Activated naive CD4-positive, alpha-beta T cell treated with anti-CD3 and anti-CD28 coated beads for 36 hours (primary cell): ENCODE data around the gene CACNA2D3. TPM values are rescaled to one million over a fixed set of nuclear protein-coding genes. Genes with fewer than 3 reads are reported as not detected.

ENCODE experiments used
- CTCF ChIA-PET: fragments of 350-600 bp; sonication (Branson Sonifier 250); formaldehyde crosslinking; loops from one replicate; lab custom pipeline; 2021; ENCODE audit warnings: antibody characterized with exemption; lab: Charles Lee
- DNase-seq: peaks from one replicate; pipeline ENCODE4 v3.0.0-alpha.2; 2020
- H3K27ac Mint-ChIP-seq: one replicate; pipeline ENCODE4 v1.8.0; 2021; ENCODE audit warnings: mild to moderate bottlenecking, mixed read lengths
- H3K27me3 Mint-ChIP-seq: one replicate; pipeline ENCODE4 v1.8.0; 2021; ENCODE audit warnings: low read depth, mixed read lengths
- H3K36me3 Mint-ChIP-seq: one replicate; pipeline ENCODE4 v1.8.0; 2021; ENCODE audit warnings: low read depth, mixed read lengths
- H3K4me1 Mint-ChIP-seq: one replicate; pipeline ENCODE4 v1.8.0; 2021; ENCODE audit warnings: low read depth, mixed read lengths
- H3K4me3 Mint-ChIP-seq: one replicate; pipeline ENCODE4 v1.8.0; 2021; ENCODE audit warnings: mild to moderate bottlenecking, moderate library complexity, mixed read lengths
- H3K9me3 Mint-ChIP-seq: one replicate; pipeline ENCODE4 v1.8.0; 2021; ENCODE audit warnings: mixed read lengths
- intact Hi-C: fragments of 100-400 bp; cut with micrococcal nuclease; formaldehyde crosslinking; loops from one replicate; pipeline ENCODE4 v1.15.1; 2023
- total RNA-seq, 2 experiments: library from RNA; stranded (reverse); gene quantifications; one replicate each; pipeline ENCODE4 v1.2.3, GENCODE V29; 2021

Gene CACNA2D3
- total RNA-seq, 2 experiments from 2014 or later: not detected

- no peaks in the 10 kb centered on the region for H3K9me3 Mint-ChIP-seq
- no peak overlapping the region for H3K27ac Mint-ChIP-seq
- H3K36me3 Mint-ChIP-seq: no peaks in the 10 kb centered on the region
- DNase-seq: no peak
- H3K27me3 Mint-ChIP-seq: no peaks in the 10 kb centered on the region
- CTCF ChIA-PET: no interaction called here
- H3K4me1 Mint-ChIP-seq: no peaks in the 10 kb centered on the region
- no peak overlapping the region for H3K4me3 Mint-ChIP-seq
- intact Hi-C loops: no loop called here
These were observed 435.4 kb downstream of the CACNA2D3 start for GRCh38 chr3:54557538-54558428.

DNA sequence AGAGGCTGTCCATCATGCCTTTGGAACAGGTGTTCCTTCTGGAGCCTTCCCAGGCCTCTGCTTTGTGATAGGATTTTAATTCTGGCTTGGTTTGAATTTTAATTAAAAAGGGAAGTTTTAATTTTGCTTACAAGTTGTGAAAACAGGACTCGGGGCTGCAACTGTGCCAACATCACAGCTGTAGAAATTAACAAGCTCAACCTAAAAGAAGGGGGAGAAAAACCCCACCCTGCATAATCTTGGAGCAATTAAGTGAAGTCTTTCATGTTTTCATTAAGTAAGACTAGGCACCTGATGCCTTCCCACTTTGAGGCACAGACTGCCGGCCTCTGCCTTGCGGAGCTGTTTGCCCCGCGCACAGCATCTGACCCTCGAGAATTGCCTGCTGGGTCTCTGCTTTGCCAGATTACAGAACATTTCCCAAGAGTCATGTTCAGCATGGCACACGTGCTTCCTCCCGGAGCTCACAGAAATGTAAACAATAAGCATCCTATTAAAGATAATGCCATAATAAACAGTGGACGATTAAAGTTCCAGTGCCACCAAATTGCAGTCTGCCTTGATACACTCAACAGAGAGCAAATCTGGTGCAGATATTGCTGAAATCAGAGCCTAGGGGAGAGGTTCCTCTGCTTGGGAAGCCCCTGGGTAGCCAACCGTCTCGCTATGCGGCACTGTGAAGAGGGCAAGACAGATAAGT is 441.3 kb downstream of the CACNA2D3 start:
- no peaks in the 10 kb centered on the region for H3K36me3 Mint-ChIP-seq
- intact Hi-C loops: no loop called here
- H3K27me3 Mint-ChIP-seq: no peaks in the 10 kb centered on the region
- peaks cover 2% of the 10 kb centered on the region for H3K9me3 Mint-ChIP-seq
- H3K4me3 Mint-ChIP-seq: no peak overlapping the region
- CTCF ChIA-PET: no interaction called here
- DNase-seq: no peak
- H3K27ac Mint-ChIP-seq: no peak overlapping the region
- no peaks in the 10 kb centered on the region for H3K4me1 Mint-ChIP-seq

- intact Hi-C loops: no loop called here
- CTCF ChIA-PET: no interaction called here
- H3K27me3 Mint-ChIP-seq: no peaks in the 10 kb centered on the region
- H3K4me3 Mint-ChIP-seq: no peak overlapping the region
- no peaks in the 10 kb centered on the region for H3K4me1 Mint-ChIP-seq
- no peaks in the 10 kb centered on the region for H3K36me3 Mint-ChIP-seq
- H3K27ac Mint-ChIP-seq: no peak overlapping the region
- peaks cover 2% of the 10 kb centered on the region for H3K9me3 Mint-ChIP-seq
- no peak for DNase-seq
These were observed 442.1 kb downstream of the CACNA2D3 start for GRCh38 chr3:54564374-54564925.

GRCh38 chr3:54565956-54566355 is 443.6 kb downstream of the CACNA2D3 start:
- no peak for DNase-seq
- CTCF ChIA-PET: no interaction called here
- H3K4me3 Mint-ChIP-seq: no peak overlapping the region
- H3K9me3 Mint-ChIP-seq: peaks cover 2% of the 10 kb centered on the region
- H3K27me3 Mint-ChIP-seq: no peaks in the 10 kb centered on the region
- intact Hi-C loops: no loop called here
- H3K27ac Mint-ChIP-seq: no peak overlapping the region
- no peaks in the 10 kb centered on the region for H3K4me1 Mint-ChIP-seq
- no peaks in the 10 kb centered on the region for H3K36me3 Mint-ChIP-seq

DNA sequence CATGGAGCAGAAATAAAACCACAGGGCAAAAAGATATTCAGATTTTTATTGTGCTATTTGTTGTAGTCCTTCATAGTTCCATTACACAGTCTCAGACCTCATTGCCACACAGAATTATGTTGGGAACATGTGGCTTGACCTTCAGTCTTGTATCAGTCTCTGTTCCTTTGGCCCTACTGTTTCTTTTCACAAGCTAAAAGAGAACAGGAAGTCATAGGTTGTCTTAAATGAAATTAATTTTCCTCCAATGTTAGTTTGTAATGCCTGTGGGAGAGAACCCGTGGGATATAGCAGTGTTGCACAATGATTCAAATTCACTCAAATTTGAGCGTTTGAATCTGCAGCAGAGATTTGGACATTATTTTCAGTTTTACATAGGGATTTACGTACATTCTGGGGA is 445.6 kb downstream of the CACNA2D3 start:
- no peak overlapping the region for H3K27ac Mint-ChIP-seq
- no peak for DNase-seq
- CTCF ChIA-PET: no interaction called here

GRCh38 chr3:54570008-54570407 is 447.7 kb downstream of the CACNA2D3 start:
- H3K27me3 Mint-ChIP-seq: no peaks in the 10 kb centered on the region
- H3K4me3 Mint-ChIP-seq: no peak overlapping the region
- CTCF ChIA-PET: no interaction called here
- intact Hi-C loops: no loop called here
- no peaks in the 10 kb centered on the region for H3K4me1 Mint-ChIP-seq
- H3K27ac Mint-ChIP-seq: no peak overlapping the region
- no peaks in the 10 kb centered on the region for H3K36me3 Mint-ChIP-seq
- no peak for DNase-seq
- peaks cover 2% of the 10 kb centered on the region for H3K9me3 Mint-ChIP-seq

More for the DNA sequence above, 445.6 kb downstream of the CACNA2D3 start:
- Mint-ChIP-seq H3K4me1 (no peaks in the 10 kb centered on the region), H3K36me3 (no peaks in the 10 kb centered on the region), H3K9me3 (peaks cover 2% of the 10 kb centered on the region), H3K27me3 (no peaks in the 10 kb centered on the region), H3K4me3 (no peak overlapping the region)
- intact Hi-C loops: no loop called here

DNA sequence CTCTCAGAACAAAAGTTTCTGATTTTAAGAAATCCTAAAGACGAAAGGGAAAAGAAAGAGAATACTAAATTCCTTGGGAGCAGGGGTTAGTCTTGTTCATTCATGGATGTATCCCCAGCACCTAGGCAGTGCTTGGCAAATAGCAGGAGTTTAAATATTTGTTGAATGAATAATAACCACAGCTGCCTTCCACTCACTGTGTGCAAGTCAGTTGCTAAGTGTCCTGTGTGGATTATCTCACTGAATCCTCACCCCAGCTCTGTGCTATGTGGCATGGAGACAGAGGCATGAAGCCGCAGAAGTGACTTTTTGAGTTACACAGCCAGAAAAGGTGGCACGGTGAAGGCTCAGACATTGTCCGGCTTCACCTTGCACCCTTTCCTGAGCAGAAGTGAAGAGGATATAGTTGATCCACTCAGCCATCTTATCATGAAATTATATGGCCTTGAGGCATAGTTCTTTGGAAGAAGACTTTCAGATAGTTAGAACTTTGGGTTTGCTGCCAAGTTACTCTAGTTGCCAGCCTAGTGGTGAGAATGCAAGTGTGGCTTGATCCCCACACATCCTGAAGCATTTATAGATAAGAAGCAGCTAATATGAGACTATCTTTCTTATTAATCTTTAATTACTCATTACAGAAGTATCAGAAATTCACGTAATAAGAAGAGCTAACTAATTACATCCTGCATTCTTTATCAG is 450.0 kb downstream of the CACNA2D3 start:
- H3K36me3 Mint-ChIP-seq: no peaks in the 10 kb centered on the region

DNA sequence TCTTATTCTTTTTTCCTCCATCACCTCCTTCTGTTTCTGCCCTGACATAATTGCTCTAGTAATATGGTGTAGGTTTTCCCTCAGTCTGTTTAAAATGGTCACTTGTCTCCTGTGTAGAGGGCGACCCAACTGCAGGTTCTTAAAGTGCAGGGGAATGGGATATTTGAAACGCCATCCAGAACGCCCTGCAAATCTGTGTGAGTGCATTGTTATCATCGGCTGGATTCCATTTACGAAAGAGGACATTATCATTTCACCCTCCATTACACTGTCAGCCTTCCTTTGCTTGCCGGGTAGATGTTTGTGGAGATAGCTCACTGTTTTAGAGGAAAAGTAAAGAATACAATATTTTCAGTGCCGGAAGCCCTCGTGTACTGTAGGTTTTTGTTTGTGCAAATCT is 451.5 kb downstream of the CACNA2D3 start:
- H3K9me3 Mint-ChIP-seq: no peaks in the 10 kb centered on the region
- CTCF ChIA-PET: no interaction called here
- peaks cover 4% of the 10 kb centered on the region for H3K27me3 Mint-ChIP-seq
- no peaks in the 10 kb centered on the region for H3K36me3 Mint-ChIP-seq
- intact Hi-C loops: no loop called here
- no peak for DNase-seq
- H3K4me3 Mint-ChIP-seq: no peak overlapping the region
- no peaks in the 10 kb centered on the region for H3K4me1 Mint-ChIP-seq
- H3K27ac Mint-ChIP-seq: no peak overlapping the region

More for the DNA sequence above, 450.0 kb downstream of the CACNA2D3 start:
- no peak overlapping the region for H3K4me3 Mint-ChIP-seq
- H3K27ac Mint-ChIP-seq: no peak overlapping the region
- intact Hi-C loops: no loop called here
- DNase-seq: no peak
- H3K9me3 Mint-ChIP-seq: peaks cover 2% of the 10 kb centered on the region
- peaks cover 4% of the 10 kb centered on the region for H3K27me3 Mint-ChIP-seq
- H3K4me1 Mint-ChIP-seq: no peaks in the 10 kb centered on the region
- CTCF ChIA-PET: no interaction called here

DNA sequence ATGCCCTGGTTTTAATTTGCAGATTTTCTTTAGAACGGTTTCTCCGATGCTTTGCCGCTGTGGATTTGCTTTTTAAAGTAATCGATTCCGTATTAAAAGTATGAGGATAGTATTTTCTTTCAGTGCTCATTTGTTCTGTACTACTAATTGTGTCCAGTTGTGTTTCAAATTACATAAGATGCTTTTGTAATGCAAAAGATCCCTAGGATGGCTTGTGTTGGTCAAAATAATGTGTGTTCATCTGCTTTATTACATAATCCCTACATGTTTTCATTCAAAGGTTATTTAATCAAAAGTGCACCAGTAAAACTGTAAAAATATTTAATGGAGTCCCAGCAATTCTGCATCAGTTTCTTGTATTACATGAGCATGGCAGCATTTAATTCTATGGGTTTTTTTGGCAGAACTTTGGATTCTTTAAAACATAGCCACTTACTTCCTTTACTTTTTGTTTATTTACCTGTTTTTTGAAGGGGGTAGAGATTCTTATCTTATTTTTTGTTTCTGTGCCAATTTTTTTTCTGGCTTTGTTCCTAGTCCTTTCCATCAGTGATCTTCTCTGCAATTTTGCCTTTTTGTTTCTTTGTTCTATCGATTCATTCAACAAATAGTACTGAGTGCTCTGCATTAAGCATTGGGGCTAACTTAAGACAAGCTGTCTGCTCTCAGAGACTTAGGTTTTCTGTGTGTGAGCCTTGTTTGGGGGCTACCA is 452.7 kb downstream of the CACNA2D3 start:
- H3K4me3 Mint-ChIP-seq: no peak overlapping the region
- CTCF ChIA-PET: no interaction called here
- H3K36me3 Mint-ChIP-seq: no peaks in the 10 kb centered on the region
- intact Hi-C loops: no loop called here
- H3K27ac Mint-ChIP-seq: no peak overlapping the region
- H3K27me3 Mint-ChIP-seq: peaks cover 4% of the 10 kb centered on the region
- DNase-seq: no peak
- no peaks in the 10 kb centered on the region for H3K9me3 Mint-ChIP-seq
- H3K4me1 Mint-ChIP-seq: no peaks in the 10 kb centered on the region

- CTCF ChIA-PET: no interaction called here
- DNase-seq: no peak
- Mint-ChIP-seq H3K27ac (no peak overlapping the region), H3K9me3 (no peaks in the 10 kb centered on the region), H3K4me3 (no peak overlapping the region), H3K4me1 (no peaks in the 10 kb centered on the region), H3K27me3 (peaks cover 4% of the 10 kb centered on the region), H3K36me3 (no peaks in the 10 kb centered on the region)
- intact Hi-C loops: no loop called here
These were observed 453.2 kb downstream of the CACNA2D3 start for GRCh38 chr3:54575618-54575960.

- DNase-seq: no peak
These were observed 455.0 kb downstream of the CACNA2D3 start for GRCh38 chr3:54577313-54577712.

GRCh38 chr3:54578417-54578816 is 456.1 kb downstream of the CACNA2D3 start:
- CTCF ChIA-PET: no interaction called here
- H3K4me3 Mint-ChIP-seq: no peak overlapping the region
- no peaks in the 10 kb centered on the region for H3K9me3 Mint-ChIP-seq
- intact Hi-C loops: no loop called here
- no peaks in the 10 kb centered on the region for H3K36me3 Mint-ChIP-seq
- H3K27me3 Mint-ChIP-seq: peaks cover 4% of the 10 kb centered on the region
- no peak for DNase-seq
- H3K4me1 Mint-ChIP-seq: no peaks in the 10 kb centered on the region
- no peak overlapping the region for H3K27ac Mint-ChIP-seq

More at GRCh38 chr3:54577313-54577712, 455.0 kb downstream of the CACNA2D3 start:
- intact Hi-C loops: no loop called here
- Mint-ChIP-seq H3K9me3 (no peaks in the 10 kb centered on the region), H3K4me3 (no peak overlapping the region), H3K27ac (no peak overlapping the region), H3K36me3 (no peaks in the 10 kb centered on the region), H3K4me1 (no peaks in the 10 kb centered on the region), H3K27me3 (peaks cover 4% of the 10 kb centered on the region)
- CTCF ChIA-PET: interaction anchor here (0.6 kb wide), 1 partner anchor 1679 kb away, joined by 6 read pairs; no protein-coding TSS in a partner anchor
